Endothelial cell of umbilical vein (primary cell): ENCODE measurements around the gene ANGPTL2. TPM values are rescaled to one million over a fixed set of nuclear protein-coding genes. Genes with fewer than 3 reads are reported as not detected.
A peak's percentile ranks its signal among the peaks of the same experiment; 100 is the strongest.

ENCODE experiments used
- BruUV-seq: library from RNA; stranded (reverse); fragments of 400-500 nt; replicated peaks from 2 replicates; lab custom pipeline; 2021; lab: Mats Ljungman, UMichigan
- CTCF ChIA-PET: fragments of 300-600, 350-600 bp; sonication (Branson Sonifier 250); formaldehyde crosslinking; loops from one replicate; lab custom pipeline; 2021; ENCODE audit warnings: antibody characterized with exemption, inconsistent platforms; lab: Charles Lee
- POLR2A ChIA-PET: fragments of 300-600, 350-600 bp; sonication (Branson Sonifier 250); formaldehyde crosslinking; loops from one replicate; lab custom pipeline; 2021; ENCODE audit warnings: antibody characterized with exemption, inconsistent platforms; lab: Charles Lee
- DNase-seq: peaks from one replicate; pipeline ENCODE4 v3.0.0-alpha.2; 2011; ENCODE audit warnings: low read depth, low spot score
- FAIRE-seq: peaks from 2 replicates; lab custom pipeline; 2011; peaks lifted over from hg19 to GRCh38; lab: Jason Lieb, UNC
- H2AFZ ChIP-seq: 2 replicates; pipeline ENCODE4 v1.6.0; 2012; ENCODE audit warnings: low read depth, low read length, control low read depth, inconsistent platforms
- H3K27ac ChIP-seq: 2 replicates; pipeline ENCODE4 v1.5.1; 2011; ENCODE audit warnings: low read depth, mild to moderate bottlenecking, control low read depth, low read length, moderate library complexity; ENCODE audit not compliant: insufficient read depth
- H3K27me3 ChIP-seq, 2 experiments: 2 replicates each; pipeline versions ENCODE4 v1.6.0 to v1.6.1; 2011; ENCODE audit warnings: low read length in 2 of 2, mixed read lengths in 1 of 2; ENCODE audit not compliant: control insufficient read depth in 2 of 2, insufficient read depth in 2 of 2
- H3K36me3 ChIP-seq, 2 experiments: 2 replicates in 1 of 2; 3 replicates in 1 of 2; pipeline ENCODE4 v1.5.1; 2011; ENCODE audit warnings: low read length in 2 of 2, mild to moderate bottlenecking in 1 of 2, moderate library complexity in 1 of 2; ENCODE audit not compliant: control insufficient read depth in 2 of 2, insufficient read depth in 2 of 2; ENCODE audit errors: extremely low read depth in 1 of 2
- H3K4me1 ChIP-seq: 3 replicates; pipeline ENCODE4 v1.5.1; 2011; ENCODE audit warnings: mild to moderate bottlenecking, low read length; ENCODE audit not compliant: control insufficient read depth, insufficient read depth; ENCODE audit errors: extremely low read depth
- H3K4me2 ChIP-seq: 2 replicates; pipeline ENCODE4 v1.6.1; 2011; ENCODE audit warnings: low read length, control low read depth, mixed read lengths; ENCODE audit not compliant: insufficient read depth
- H3K4me3 ChIP-seq, 3 experiments: fragments of 200-600 bp in 1 of 3; sonication (generic), shearing (Covaris generic) in 1 of 3; replicated peaks in 1 of 3; 2 replicates each; pipeline ENCODE4 v1.5.1; 2011 to 2016; ENCODE audit warnings: control low read depth in 3 of 3, low read length in 3 of 3, mild to moderate bottlenecking in 2 of 3, inconsistent platforms in 1 of 3, low read depth in 1 of 3, moderate library complexity in 1 of 3; ENCODE audit not compliant: insufficient read depth in 1 of 3
- H3K79me2 ChIP-seq: 2 replicates; pipeline ENCODE4 v1.6.0; 2012; ENCODE audit warnings: low read length, inconsistent platforms; ENCODE audit not compliant: control insufficient read depth, insufficient read depth
- H3K9ac ChIP-seq: replicated peaks from 2 replicates; pipeline ENCODE3; 2011; ENCODE audit warnings: low read length, control low read depth; ENCODE audit not compliant: insufficient read depth; ENCODE audit errors: extremely low read depth
- H3K9me1 ChIP-seq: replicated peaks from 3 replicates; pipeline ENCODE4 v1.6.0; 2011; ENCODE audit warnings: mild to moderate bottlenecking, low read length; ENCODE audit not compliant: control insufficient read depth, insufficient read depth; ENCODE audit errors: extremely low read depth
- H3K9me3 ChIP-seq: replicated peaks from 2 replicates; pipeline ENCODE4 v1.5.1; 2012; ENCODE audit warnings: low read length, inconsistent platforms; ENCODE audit not compliant: control insufficient read depth, insufficient read depth
- H4K20me1 ChIP-seq: replicated peaks from 2 replicates; pipeline ENCODE3; 2011; ENCODE audit warnings: mild to moderate bottlenecking, low read length; ENCODE audit not compliant: control insufficient read depth, insufficient read depth; ENCODE audit errors: extremely low read depth
- CTCF ChIP-seq, 2 donors: IDR thresholded peaks; 1 replicate in 1 of 2; 2 replicates in 1 of 2; pipeline ENCODE4 v1.5.1; 2011; ENCODE audit warnings: low read length in 2 of 2, mild to moderate bottlenecking in 2 of 2, moderate library complexity in 2 of 2, control low read depth in 1 of 2, inconsistent platforms in 1 of 2, low read depth in 1 of 2; ENCODE audit not compliant: insufficient read depth in 1 of 2; ENCODE audit errors: extremely low read depth in 1 of 2
- EZH2 ChIP-seq: IDR thresholded peaks from 2 replicates; pipeline ENCODE4 v1.6.1; 2012; ENCODE audit warnings: borderline replicate concordance, low read depth, mild to moderate bottlenecking, moderate library complexity, low read length, inconsistent platforms; ENCODE audit not compliant: severe bottlenecking
- FOS ChIP-seq: IDR thresholded peaks from 2 replicates; pipeline ENCODE4 v1.6.1; 2011; ENCODE audit warnings: mild to moderate bottlenecking, low read length, moderate library complexity, borderline replicate concordance; ENCODE audit not compliant: insufficient read depth
- GATA2 ChIP-seq: IDR thresholded peaks from 2 replicates; pipeline ENCODE4 v1.7.0; 2011; ENCODE audit warnings: low read depth, mild to moderate bottlenecking, moderate library complexity, mixed read lengths, low read length; ENCODE audit not compliant: insufficient read length, insufficient read depth
- POLR2A ChIP-seq: IDR thresholded peaks from 2 replicates; pipeline ENCODE4 v1.6.1; 2012; ENCODE audit warnings: low read depth, mild to moderate bottlenecking, control low read depth, low read length
- POLR2AphosphoS5 ChIP-seq: IDR thresholded peaks from 2 replicates; pipeline ENCODE4 v1.6.1; 2012; ENCODE audit warnings: low read depth, mild to moderate bottlenecking, control low read depth, low read length, moderate library complexity; ENCODE audit not compliant: insufficient read depth
- dilution Hi-C: fragments of 300-500 bp; cut with MboI; formaldehyde crosslinking; loops from one replicate; pipeline ENCODE4 v1.15.0; 2019; ENCODE audit warnings: low sequenced_read_pairs; ENCODE audit not compliant: extremely low pct_ligation_motif_present
- intact Hi-C: fragments of 100-400 bp; cut with micrococcal nuclease; formaldehyde crosslinking; loops from one replicate; pipeline ENCODE4 v1.10.0; 2022
- polyA plus RNA-seq, 4 experiments: library from polyadenylated mRNA; depleted of rRNA in 3 of 4; stranded (reverse) in 3 of 4; unstranded in 1 of 4; fragments of >200 nt; gene quantifications; 2 replicates each; pipeline versions ENCODE4 v1.2.1 to v1.2.3, GENCODE V29; 2011 to 2012; ENCODE audit warnings: missing spikeins in 1 of 4
- total RNA-seq: library from RNA; stranded (reverse); gene quantifications from 2 replicates; pipeline ENCODE4 v1.2.3, GENCODE V29; 2021

ANGPTL2 gene
- total and polyA plus RNA-seq, 2 donors (not counting 3 experiments of a cell fraction or from before 2014, with no cell fraction given): 15.1 to 24.5 TPM

- Histone ChIP-seq H3K27ac (peak overlapping the region; percentile 3), H2AFZ (peak overlapping the region; percentile 61)
- POLR2A ChIA-PET: interaction anchor here (1.0 kb wide), 1 partner anchor 31 kb away, joined by 3 read pairs; no protein-coding TSS in a partner anchor
These were observed 32.2 kb upstream of the ANGPTL2 start for GRCh38 chr9:127154390-127155191.

More at GRCh38 chr9:127154390-127155191, 32.2 kb upstream of the ANGPTL2 start:
- TF ChIP-seq POLR2A (no peak), EZH2 (no peak), FOS (no peak), GATA2 (no peak), POLR2AphosphoS5 (no peak), CTCF (IDR thresholded peaks at IDR 0.05; ENCODE audit: extremely low read depth in 1 of 2, insufficient read depth in 1 of 2, low read depth in 1 of 2, low read length in 2 of 2) (no peak)
- no peaks in the 10 kb centered on the region for H3K36me3 ChIP-seq
- no peaks in the 10 kb centered on the region for H3K79me2 ChIP-seq
- FAIRE-seq: peak; percentile 95
- H3K4me3 ChIP-seq: no peak overlapping the region
- H3K4me2 ChIP-seq: peak overlapping the region; percentile 61
- BruUV-seq: no TSS peak
- no peaks in the 10 kb centered on the region for H3K27me3 ChIP-seq
- no peaks in the 10 kb centered on the region for H3K9me3 ChIP-seq
- DNase-seq: peak; percentile 88
- no peaks in the 10 kb centered on the region for H4K20me1 ChIP-seq
- intact Hi-C loops (no loop called here), dilution Hi-C loops (no loop called here)
- H3K9ac ChIP-seq: peak overlapping the region; percentile 13
- CTCF ChIA-PET: interaction anchor here (0.6 to 1.8 kb wide), 12 partner anchors 9 to 214 kb away, joined by 3 to 7 read pairs (median 4); partner anchors contain the start of gene ANGPTL2
- peaks cover 14% of the 10 kb centered on the region for H3K4me1 ChIP-seq
- H3K9me1 ChIP-seq: no peaks in the 10 kb centered on the region
